ENCODE measurements around the gene CCNK. TPM values are rescaled to one million over a fixed set of nuclear protein-coding genes. Genes with fewer than 3 reads are reported as not detected.

CCNK gene
- total and polyA plus RNA-seq, 4 donors = 11.2 to 40.9 (median 26.5) TPM

GRCh38 chr14:99506276-99506675 lies 25.1 kb downstream of the CCNK start:
- Histone ChIP-seq H3K9me3 (ENCODE audit: control insufficient read depth, low read length) (no peaks in the 10 kb centered on the region), H3K4me3 (ENCODE audit: low read length in 2 of 2) (no peak overlapping the region), H3K27ac (ENCODE audit: low read depth in 1 of 2, low read length in 2 of 2) (no peak overlapping the region), H3K27me3 (ENCODE audit: control insufficient read depth in 1 of 2, insufficient read depth in 2 of 2, low read length in 1 of 2) (no peaks in the 10 kb centered on the region), H3K36me3 (ENCODE audit: control insufficient read depth in 1 of 2, insufficient read depth in 2 of 2, low read length in 1 of 2) (peaks cover 3 to 28% of the 10 kb centered on the region in 2 donors), H3K4me1 (ENCODE audit: control insufficient read depth in 1 of 2, insufficient read depth in 2 of 2, low read length in 2 of 2) (no peaks in the 10 kb centered on the region)
- intact Hi-C loops (cut with DNase I) = no loop called here
- 81 to 86% methylated on average over 6 of the region's 6 CpGs for WGBS, 2 donors
- DNase-seq (no peak), ATAC-seq (ENCODE audit: low FRiP score) (no peak)

- H3K4me3 ChIP-seq (ENCODE audit: low read length in 2 of 2) = no peak overlapping the region
- H3K27me3 ChIP-seq (ENCODE audit: control insufficient read depth in 1 of 2, insufficient read depth in 2 of 2, low read length in 1 of 2) = no peaks in the 10 kb centered on the region
- ATAC-seq (ENCODE audit: low FRiP score) (no peak), DNase-seq (no peak)
- H3K27ac ChIP-seq (ENCODE audit: low read depth in 1 of 2, low read length in 2 of 2) = no peak overlapping the region
- intact Hi-C loops (cut with DNase I) = no loop called here
- H3K36me3 ChIP-seq (ENCODE audit: control insufficient read depth in 1 of 2, insufficient read depth in 2 of 2, low read length in 1 of 2) = peaks cover 0 to 21% of the 10 kb centered on the region in 2 donors
- no peaks in the 10 kb centered on the region for H3K4me1 ChIP-seq (ENCODE audit: control insufficient read depth in 1 of 2, insufficient read depth in 2 of 2, low read length in 2 of 2)
- no peaks in the 10 kb centered on the region for H3K9me3 ChIP-seq (ENCODE audit: control insufficient read depth, low read length)
- WGBS, 2 donors = 91 to 94% methylated on average over 13 of the region's 13 CpGs
Measured at GRCh38 chr14:99507860-99508640, 26.8 kb downstream of the CCNK start.

GRCh38 chr14:99508896-99509629 lies 27.9 kb downstream of the CCNK start:
- 79% methylated on average over 23 of the region's 23 CpGs for WGBS, 2 donors
- DNase-seq = no peak
- ATAC-seq (ENCODE audit: low FRiP score) = no peak
- Histone ChIP-seq H3K27me3 (ENCODE audit: control insufficient read depth in 1 of 2, insufficient read depth in 2 of 2, low read length in 1 of 2) (no peaks in the 10 kb centered on the region), H3K36me3 (ENCODE audit: control insufficient read depth in 1 of 2, insufficient read depth in 2 of 2, low read length in 1 of 2) (peaks cover 0 to 18% of the 10 kb centered on the region in 2 donors), H3K9me3 (ENCODE audit: control insufficient read depth, low read length) (no peaks in the 10 kb centered on the region), H3K4me1 (ENCODE audit: control insufficient read depth in 1 of 2, insufficient read depth in 2 of 2, low read length in 2 of 2) (no peaks in the 10 kb centered on the region), H3K27ac (ENCODE audit: low read depth in 1 of 2, low read length in 2 of 2) (no peak overlapping the region), H3K4me3 (ENCODE audit: low read length in 2 of 2) (no peak overlapping the region)
- intact Hi-C loops (cut with DNase I) = no loop called here

GRCh38 chr14:99509871-99510555 lies 28.8 kb downstream of the CCNK start:
- WGBS, 2 donors = 86 to 92% methylated on average over 25 to 27 of the region's 27 CpGs
- Histone ChIP-seq H3K27ac (ENCODE audit: low read depth in 1 of 2, low read length in 2 of 2) (no peak overlapping the region), H3K4me1 (ENCODE audit: control insufficient read depth in 1 of 2, insufficient read depth in 2 of 2, low read length in 2 of 2) (no peaks in the 10 kb centered on the region), H3K4me3 (ENCODE audit: low read length in 2 of 2) (no peak overlapping the region), H3K36me3 (ENCODE audit: control insufficient read depth in 1 of 2, insufficient read depth in 2 of 2, low read length in 1 of 2) (peaks cover 0 to 16% of the 10 kb centered on the region in 2 donors), H3K9me3 (ENCODE audit: control insufficient read depth, low read length) (no peaks in the 10 kb centered on the region), H3K27me3 (ENCODE audit: control insufficient read depth in 1 of 2, insufficient read depth in 2 of 2, low read length in 1 of 2) (no peaks in the 10 kb centered on the region)
- intact Hi-C loops (cut with DNase I) = no loop called here
- no peak for ATAC-seq (ENCODE audit: low FRiP score)
- peak in 1 of 2 donors; percentile 73 for DNase-seq

GRCh38 chr14:99510556-99511139 lies 29.4 kb downstream of the CCNK start:
- no peaks in the 10 kb centered on the region for H3K9me3 ChIP-seq (ENCODE audit: control insufficient read depth, low read length)
- no peak overlapping the region for H3K27ac ChIP-seq (ENCODE audit: low read depth in 1 of 2, low read length in 2 of 2)
- WGBS, 2 donors = 55 to 65% methylated on average over 11 to 15 of the region's 15 CpGs
- H3K36me3 ChIP-seq (ENCODE audit: control insufficient read depth in 1 of 2, insufficient read depth in 2 of 2, low read length in 1 of 2) = peaks cover 0 to 14% of the 10 kb centered on the region in 2 donors
- no peaks in the 10 kb centered on the region for H3K27me3 ChIP-seq (ENCODE audit: control insufficient read depth in 1 of 2, insufficient read depth in 2 of 2, low read length in 1 of 2)
- intact Hi-C loops (cut with DNase I) = no loop called here
- DNase-seq (no peak), ATAC-seq (ENCODE audit: low FRiP score) (no peak)
- no peaks in the 10 kb centered on the region for H3K4me1 ChIP-seq (ENCODE audit: control insufficient read depth in 1 of 2, insufficient read depth in 2 of 2, low read length in 2 of 2)
- no peak overlapping the region for H3K4me3 ChIP-seq (ENCODE audit: low read length in 2 of 2)

GRCh38 chr14:99511421-99512109 lies 30.4 kb downstream of the CCNK start:
- H3K36me3 ChIP-seq (ENCODE audit: control insufficient read depth in 1 of 2, insufficient read depth in 2 of 2, low read length in 1 of 2) = peaks cover 0 to 9% of the 10 kb centered on the region in 2 donors
- H3K27me3 ChIP-seq (ENCODE audit: control insufficient read depth in 1 of 2, insufficient read depth in 2 of 2, low read length in 1 of 2) = no peaks in the 10 kb centered on the region
- no peaks in the 10 kb centered on the region for H3K9me3 ChIP-seq (ENCODE audit: control insufficient read depth, low read length)
- no peak for ATAC-seq (ENCODE audit: low FRiP score)
- H3K4me1 ChIP-seq (ENCODE audit: control insufficient read depth in 1 of 2, insufficient read depth in 2 of 2, low read length in 2 of 2) = no peaks in the 10 kb centered on the region
- H3K27ac ChIP-seq (ENCODE audit: low read depth in 1 of 2, low read length in 2 of 2) = no peak overlapping the region
- H3K4me3 ChIP-seq (ENCODE audit: low read length in 2 of 2) = no peak overlapping the region
- DNase-seq = peak in 1 of 2 donors; percentile 72
- intact Hi-C loops (cut with DNase I) = no loop called here
- 57 to 66% methylated on average over 12 of the region's 12 CpGs for WGBS, 2 donors

- H3K4me3 ChIP-seq (ENCODE audit: low read length in 2 of 2) = no peak overlapping the region
- H3K36me3 ChIP-seq (ENCODE audit: control insufficient read depth in 1 of 2, insufficient read depth in 2 of 2, low read length in 1 of 2) = peaks cover 0 to 7% of the 10 kb centered on the region in 2 donors
- H3K27ac ChIP-seq (ENCODE audit: low read depth in 1 of 2, low read length in 2 of 2) = no peak overlapping the region
- WGBS, 2 donors = 63 to 66% methylated on average over 10 of the region's 10 CpGs
- DNase-seq = no peak
- ATAC-seq (ENCODE audit: low FRiP score) = no peak
- no peaks in the 10 kb centered on the region for H3K9me3 ChIP-seq (ENCODE audit: control insufficient read depth, low read length)
- H3K27me3 ChIP-seq (ENCODE audit: control insufficient read depth in 1 of 2, insufficient read depth in 2 of 2, low read length in 1 of 2) = no peaks in the 10 kb centered on the region
- no peaks in the 10 kb centered on the region for H3K4me1 ChIP-seq (ENCODE audit: control insufficient read depth in 1 of 2, insufficient read depth in 2 of 2, low read length in 2 of 2)
- intact Hi-C loops (cut with DNase I) = no loop called here
Measured at GRCh38 chr14:99512110-99512449, 30.9 kb downstream of the CCNK start.

GRCh38 chr14:99512571-99513182 lies 31.5 kb downstream of the CCNK start:
- H3K27ac ChIP-seq (ENCODE audit: low read depth in 1 of 2, low read length in 2 of 2) = no peak overlapping the region
- peak in 1 of 2 donors; percentile 66 for DNase-seq
- peaks cover 0 to 6% of the 10 kb centered on the region in 2 donors for H3K36me3 ChIP-seq (ENCODE audit: control insufficient read depth in 1 of 2, insufficient read depth in 2 of 2, low read length in 1 of 2)

More at GRCh38 chr14:99512571-99513182, 31.5 kb downstream of the CCNK start:
- 89 to 92% methylated on average over 16 of the region's 16 CpGs for WGBS, 2 donors
- H3K27me3 ChIP-seq (ENCODE audit: control insufficient read depth in 1 of 2, insufficient read depth in 2 of 2, low read length in 1 of 2) = no peaks in the 10 kb centered on the region
- ATAC-seq (ENCODE audit: low FRiP score) = no peak
- no peaks in the 10 kb centered on the region for H3K9me3 ChIP-seq (ENCODE audit: control insufficient read depth, low read length)
- H3K4me1 ChIP-seq (ENCODE audit: control insufficient read depth in 1 of 2, insufficient read depth in 2 of 2, low read length in 2 of 2) = no peaks in the 10 kb centered on the region
- intact Hi-C loops (cut with DNase I) = no loop called here
- H3K4me3 ChIP-seq (ENCODE audit: low read length in 2 of 2) = no peak overlapping the region
